ENCODE data around the gene ZNF423. TPM values are rescaled to one million over a fixed set of nuclear protein-coding genes. Genes with fewer than 3 reads are reported as not detected.

The ZNF423 gene
- total and polyA plus RNA-seq, 2 donors = 6.4 to 14.0 TPM

DNA sequence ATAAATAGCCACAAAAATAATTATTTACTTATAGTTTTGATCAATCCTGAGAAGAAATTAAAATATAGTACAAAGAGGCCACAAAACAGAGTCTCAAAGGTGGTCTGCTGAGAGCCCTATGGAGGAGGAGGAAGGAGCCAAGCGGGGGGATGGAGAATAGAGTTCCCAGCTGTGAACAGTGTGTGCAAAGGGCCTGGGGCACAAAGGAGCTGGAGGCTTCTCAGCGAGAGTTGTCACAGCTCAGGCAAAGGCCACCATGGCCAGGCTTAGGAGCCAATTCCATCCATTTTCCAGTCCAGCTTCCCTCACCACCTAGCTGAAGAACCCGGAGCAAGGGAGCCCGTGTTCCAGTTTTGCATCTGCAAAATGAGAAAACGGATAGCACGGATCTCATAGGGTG, 5.4 kb upstream of the ZNF423 start:
- H3K4me3 ChIP-seq (ENCODE audit: low read depth, low read length) = no peak overlapping the region
- no peak for DNase-seq (ENCODE audit: extremely low spot score)
- H3K27ac ChIP-seq (ENCODE audit: low read depth) = no peak overlapping the region
- 95% methylated on average over 6 of the region's 6 CpGs for WGBS
- H3K4me1 ChIP-seq (ENCODE audit: insufficient read depth) = peaks cover 1% of the 10 kb centered on the region
- no peaks in the 10 kb centered on the region for H3K36me3 ChIP-seq (ENCODE audit: insufficient read depth)

DNA sequence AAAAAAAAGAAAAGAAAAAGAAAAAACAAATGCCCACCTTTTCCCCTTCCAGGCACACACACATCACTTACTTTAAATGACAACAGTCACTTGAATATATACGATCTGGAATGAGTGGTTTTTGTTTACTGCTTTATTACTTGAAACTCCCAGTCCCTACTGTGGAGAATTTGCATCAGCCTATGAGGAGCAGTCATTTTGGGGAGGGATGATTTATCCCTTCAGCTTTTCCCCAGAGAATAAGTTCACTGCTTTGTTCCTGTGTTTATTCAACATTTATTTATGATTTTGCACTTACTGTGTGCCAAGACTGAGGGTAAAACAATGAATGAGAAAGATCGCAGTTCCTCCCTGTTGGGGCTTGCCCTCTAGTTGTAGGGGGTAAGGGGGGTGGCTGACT, 4.7 kb upstream of the ZNF423 start:
- no peak overlapping the region for H3K27ac ChIP-seq (ENCODE audit: low read depth)
- no peak overlapping the region for H3K4me3 ChIP-seq (ENCODE audit: low read depth, low read length)
- 52% methylated on average over 2 of the region's 2 CpGs for WGBS
- peaks cover 1% of the 10 kb centered on the region for H3K4me1 ChIP-seq (ENCODE audit: insufficient read depth)
- DNase-seq (ENCODE audit: extremely low spot score) = no peak
- no peaks in the 10 kb centered on the region for H3K36me3 ChIP-seq (ENCODE audit: insufficient read depth)

DNA sequence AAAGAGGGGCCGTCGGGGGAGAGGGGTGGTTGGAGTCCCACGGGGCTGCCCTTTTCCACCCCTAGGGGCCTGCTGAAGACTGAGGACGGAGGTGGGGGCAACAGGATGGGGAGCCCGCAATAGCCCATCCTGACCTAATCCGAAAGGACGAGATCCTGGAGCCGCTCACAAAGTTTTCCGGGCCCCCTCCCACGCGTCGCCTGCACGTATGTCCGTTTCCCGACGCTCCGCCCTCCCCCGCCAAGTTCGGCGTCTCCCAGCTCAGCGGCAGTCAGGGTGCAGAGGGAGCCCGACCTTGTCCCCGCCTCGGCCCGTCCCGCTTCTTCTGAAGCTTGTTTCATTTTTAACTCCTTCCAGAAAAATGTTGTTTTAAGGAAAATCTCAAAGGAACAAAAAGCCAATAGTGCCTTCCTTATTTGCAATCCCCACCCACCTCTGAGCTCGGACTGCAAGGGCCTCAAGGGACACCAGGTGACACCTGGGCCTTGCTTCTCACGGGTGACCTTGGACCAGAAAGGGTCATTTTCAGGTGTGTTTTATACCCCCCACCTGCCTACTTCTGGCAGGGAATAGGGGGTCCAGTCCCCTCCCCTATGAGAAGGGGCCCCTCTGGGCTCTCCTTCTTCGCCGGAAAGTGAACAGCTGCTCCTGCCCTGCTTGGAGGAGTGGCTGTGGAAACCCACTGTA, 3.4 kb upstream of the ZNF423 start:
- Histone ChIP-seq H3K4me3 (ENCODE audit: low read depth, low read length) (peak overlapping the region; percentile 91), H3K36me3 (ENCODE audit: insufficient read depth) (no peaks in the 10 kb centered on the region), H3K4me1 (ENCODE audit: insufficient read depth) (peaks cover 1% of the 10 kb centered on the region), H3K27ac (ENCODE audit: low read depth) (peak overlapping the region; percentile 82)
- no peak for DNase-seq (ENCODE audit: extremely low spot score)
- 7% methylated on average over 30 of the region's 30 CpGs for WGBS

DNA sequence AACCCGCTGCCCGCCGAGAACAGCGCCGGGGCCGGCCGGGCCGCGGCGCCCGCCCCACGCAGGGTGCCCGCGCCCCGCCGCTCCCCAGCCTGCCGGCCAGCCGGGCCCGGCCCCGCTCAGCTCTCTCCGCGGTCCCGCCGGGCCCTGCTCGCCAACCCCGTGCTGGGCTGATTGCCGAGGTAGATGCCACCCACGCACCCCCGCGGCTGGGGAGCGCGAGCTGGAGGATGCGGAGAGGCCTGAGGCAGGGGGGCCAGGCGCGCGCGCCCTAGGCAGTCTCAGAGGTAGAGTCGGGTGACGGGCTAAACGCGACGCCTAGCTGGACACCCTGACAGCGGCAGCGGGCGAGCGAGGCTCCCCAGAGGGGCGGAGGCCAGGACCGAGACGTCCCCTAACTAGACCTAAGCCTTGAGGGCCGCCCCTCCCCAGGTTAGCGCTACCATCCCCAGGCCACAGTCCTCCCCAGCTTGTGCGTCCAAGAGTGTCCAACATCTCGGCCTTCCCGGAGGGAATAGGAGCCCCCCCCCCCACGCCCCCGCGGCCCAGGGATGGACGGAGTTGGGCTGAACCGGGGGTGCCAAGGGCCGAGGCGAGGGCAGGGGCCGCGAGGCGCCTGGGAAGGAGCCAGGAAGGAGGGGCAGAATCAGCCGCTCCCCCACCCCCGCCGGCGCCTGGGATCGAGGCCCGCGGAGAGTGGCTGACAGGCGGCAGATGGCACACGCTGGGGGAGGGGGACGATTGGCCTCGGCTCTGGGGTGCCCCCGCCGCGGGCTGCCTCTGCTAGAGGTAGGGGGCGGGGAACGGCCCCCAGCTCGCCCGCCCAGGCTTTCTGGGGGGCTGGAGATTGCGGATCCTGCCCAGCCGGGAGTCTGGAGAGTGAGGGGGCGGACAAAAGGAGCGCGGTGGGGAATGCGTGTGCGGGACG, 2.5 kb upstream of the ZNF423 start:
- H3K4me3 ChIP-seq (ENCODE audit: low read depth, low read length) = peak overlapping the region; percentile 91
- no peak for DNase-seq (ENCODE audit: extremely low spot score)
- peaks cover 1% of the 10 kb centered on the region for H3K4me1 ChIP-seq (ENCODE audit: insufficient read depth)
- no peaks in the 10 kb centered on the region for H3K36me3 ChIP-seq (ENCODE audit: insufficient read depth)
- peak overlapping the region; percentile 82 for H3K27ac ChIP-seq (ENCODE audit: low read depth)
- WGBS = 1% methylated on average over 90 of the region's 90 CpGs

DNA sequence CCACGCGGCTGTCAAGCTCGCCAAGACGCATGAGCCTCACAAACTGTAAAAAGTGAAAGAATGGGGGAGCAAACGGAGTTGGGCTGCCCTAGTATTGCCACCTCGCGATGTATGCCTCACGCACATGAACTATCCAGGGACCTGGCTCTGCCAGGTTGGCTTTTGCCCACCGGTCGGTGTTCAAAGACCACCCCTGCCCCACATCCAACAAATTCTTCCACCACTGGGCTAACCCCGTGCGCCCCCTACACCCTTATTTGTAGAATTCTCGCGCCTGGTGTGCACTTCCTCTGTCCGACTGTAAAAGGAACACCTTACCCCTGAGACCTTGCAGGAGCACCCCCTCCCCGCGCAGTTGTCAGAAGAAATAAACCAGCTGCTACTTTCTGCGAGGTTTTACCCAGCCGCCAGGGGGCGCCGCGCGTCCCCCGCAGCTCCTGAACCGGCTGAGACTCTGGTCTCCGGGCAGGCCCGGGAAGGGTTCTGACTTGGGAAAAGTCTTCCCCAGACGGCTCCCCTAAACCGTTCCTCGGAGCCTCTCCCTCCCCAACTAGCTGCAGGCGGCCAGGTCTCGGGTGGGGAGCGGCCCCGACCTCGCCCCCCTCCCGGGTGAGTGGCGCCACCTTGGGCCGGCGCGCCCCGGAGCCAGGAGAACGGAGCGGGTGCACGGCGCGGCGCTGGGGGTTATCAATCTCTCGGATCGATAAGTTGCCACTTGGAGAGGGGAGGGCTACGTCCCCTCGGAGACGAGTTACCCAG, 1.7 kb upstream of the ZNF423 start:
- no peak for DNase-seq (ENCODE audit: extremely low spot score)
- WGBS = under 1% methylated on average over 52 of the region's 52 CpGs

GRCh38 chr16:49856672-49857330, 889 bp upstream of the ZNF423 start:
- H3K36me3 ChIP-seq (ENCODE audit: insufficient read depth) = no peaks in the 10 kb centered on the region
- peaks cover 1% of the 10 kb centered on the region for H3K4me1 ChIP-seq (ENCODE audit: insufficient read depth)
- peak overlapping the region; percentile 61 for H3K27ac ChIP-seq (ENCODE audit: low read depth)
- DNase-seq (ENCODE audit: extremely low spot score) = no peak
- WGBS = under 1% methylated on average over 85 of the region's 86 CpGs
- peak overlapping the region; percentile 91 for H3K4me3 ChIP-seq (ENCODE audit: low read depth, low read length)

More for the DNA sequence above, 1.7 kb upstream of the ZNF423 start:
- no peaks in the 10 kb centered on the region for H3K36me3 ChIP-seq (ENCODE audit: insufficient read depth)
- H3K27ac ChIP-seq (ENCODE audit: low read depth) = peak overlapping the region; percentile 82
- peaks cover 1% of the 10 kb centered on the region for H3K4me1 ChIP-seq (ENCODE audit: insufficient read depth)
- H3K4me3 ChIP-seq (ENCODE audit: low read depth, low read length) = peak overlapping the region; percentile 91

- under 1% methylated on average over 72 of the region's 75 CpGs for WGBS
- Histone ChIP-seq H3K36me3 (ENCODE audit: insufficient read depth) (no peaks in the 10 kb centered on the region), H3K4me1 (ENCODE audit: insufficient read depth) (peaks cover 1% of the 10 kb centered on the region), H3K4me3 (ENCODE audit: low read depth, low read length) (peak overlapping the region; percentile 91), H3K27ac (ENCODE audit: low read depth) (peak overlapping the region; percentile 93)
- no peak for DNase-seq (ENCODE audit: extremely low spot score)
Measured at GRCh38 chr16:49855280-49855821, 561 bp downstream of the ZNF423 start.

GRCh38 chr16:49854796-49855203, 1.1 kb downstream of the ZNF423 start:
- H3K36me3 ChIP-seq (ENCODE audit: insufficient read depth) = no peaks in the 10 kb centered on the region
- peak overlapping the region; percentile 91 for H3K4me3 ChIP-seq (ENCODE audit: low read depth, low read length)
- WGBS = 2% methylated on average over 45 of the region's 45 CpGs
- no peak for DNase-seq (ENCODE audit: extremely low spot score)
- peaks cover 1% of the 10 kb centered on the region for H3K4me1 ChIP-seq (ENCODE audit: insufficient read depth)
- H3K27ac ChIP-seq (ENCODE audit: low read depth) = peak overlapping the region; percentile 93

DNA sequence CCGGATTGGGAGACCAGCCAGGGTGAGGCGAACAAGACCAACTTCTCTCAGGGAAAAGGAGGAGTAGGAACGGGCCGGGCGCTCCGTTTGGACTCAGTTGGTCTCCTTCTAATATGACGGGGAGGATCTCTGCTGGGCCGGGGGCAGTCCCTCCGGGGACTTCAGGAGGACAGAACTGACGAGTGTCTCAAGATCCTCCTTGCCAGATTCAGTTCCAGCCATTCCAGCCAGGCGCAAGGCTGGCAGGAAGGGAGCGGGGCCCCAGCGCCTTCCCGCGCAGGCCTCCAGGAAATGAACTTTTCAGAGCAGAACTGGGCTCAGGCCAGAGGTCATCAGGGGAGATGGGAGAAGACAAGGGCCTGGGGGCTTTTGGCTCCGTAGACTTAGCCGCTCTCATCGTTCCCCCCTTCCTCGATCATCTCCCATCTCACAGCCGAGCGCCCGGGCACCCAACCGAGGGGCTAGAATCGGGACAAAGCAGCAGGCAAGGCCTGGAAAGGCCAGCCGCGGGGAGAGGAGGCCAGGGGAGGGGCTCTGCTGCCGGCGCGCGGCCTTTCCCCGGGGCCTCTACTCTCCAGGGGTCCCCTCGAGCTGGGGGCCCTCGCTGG, 1.6 kb downstream of the ZNF423 start:
- no peak for DNase-seq (ENCODE audit: extremely low spot score)
- Histone ChIP-seq H3K36me3 (ENCODE audit: insufficient read depth) (no peaks in the 10 kb centered on the region), H3K4me1 (ENCODE audit: insufficient read depth) (peaks cover 1% of the 10 kb centered on the region), H3K4me3 (ENCODE audit: low read depth, low read length) (peak overlapping the region; percentile 91), H3K27ac (ENCODE audit: low read depth) (peak overlapping the region; percentile 93)
- WGBS = 18% methylated on average over 33 of the region's 33 CpGs

DNA sequence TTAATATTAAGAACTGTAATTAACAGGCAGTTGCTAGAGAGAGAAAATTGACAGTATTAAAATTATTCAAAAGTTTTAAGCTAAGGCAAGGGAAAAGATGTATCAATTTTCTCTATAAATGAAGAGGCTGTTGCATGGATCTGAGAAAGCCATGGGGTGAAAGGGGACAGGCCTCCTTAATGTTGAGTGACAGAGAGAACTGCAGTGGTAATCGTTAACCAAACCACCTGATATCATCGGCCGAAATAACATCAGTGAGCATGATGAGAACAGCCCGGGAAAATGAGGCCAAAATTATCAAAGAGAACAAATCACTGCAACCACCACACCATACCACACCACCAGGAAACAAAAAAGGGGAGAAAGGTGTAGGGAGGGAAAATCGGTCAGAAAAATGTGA, 3.6 kb downstream of the ZNF423 start:
- no peak for DNase-seq (ENCODE audit: extremely low spot score)
- Histone ChIP-seq H3K4me3 (ENCODE audit: low read depth, low read length) (no peak overlapping the region), H3K36me3 (ENCODE audit: insufficient read depth) (no peaks in the 10 kb centered on the region), H3K4me1 (ENCODE audit: insufficient read depth) (no peaks in the 10 kb centered on the region), H3K27ac (ENCODE audit: low read depth) (no peak overlapping the region)
- 76% methylated on average over 5 of the region's 5 CpGs for WGBS

- H3K36me3 ChIP-seq (ENCODE audit: insufficient read depth) = no peaks in the 10 kb centered on the region
- H3K4me1 ChIP-seq (ENCODE audit: insufficient read depth) = no peaks in the 10 kb centered on the region
- H3K4me3 ChIP-seq (ENCODE audit: low read depth, low read length) = no peak overlapping the region
- WGBS = 48% methylated on average over 5 of the region's 5 CpGs
- no peak for DNase-seq (ENCODE audit: extremely low spot score)
- H3K27ac ChIP-seq (ENCODE audit: low read depth) = no peak overlapping the region
Measured at GRCh38 chr16:49851468-49851787, 4.5 kb downstream of the ZNF423 start.

DNA sequence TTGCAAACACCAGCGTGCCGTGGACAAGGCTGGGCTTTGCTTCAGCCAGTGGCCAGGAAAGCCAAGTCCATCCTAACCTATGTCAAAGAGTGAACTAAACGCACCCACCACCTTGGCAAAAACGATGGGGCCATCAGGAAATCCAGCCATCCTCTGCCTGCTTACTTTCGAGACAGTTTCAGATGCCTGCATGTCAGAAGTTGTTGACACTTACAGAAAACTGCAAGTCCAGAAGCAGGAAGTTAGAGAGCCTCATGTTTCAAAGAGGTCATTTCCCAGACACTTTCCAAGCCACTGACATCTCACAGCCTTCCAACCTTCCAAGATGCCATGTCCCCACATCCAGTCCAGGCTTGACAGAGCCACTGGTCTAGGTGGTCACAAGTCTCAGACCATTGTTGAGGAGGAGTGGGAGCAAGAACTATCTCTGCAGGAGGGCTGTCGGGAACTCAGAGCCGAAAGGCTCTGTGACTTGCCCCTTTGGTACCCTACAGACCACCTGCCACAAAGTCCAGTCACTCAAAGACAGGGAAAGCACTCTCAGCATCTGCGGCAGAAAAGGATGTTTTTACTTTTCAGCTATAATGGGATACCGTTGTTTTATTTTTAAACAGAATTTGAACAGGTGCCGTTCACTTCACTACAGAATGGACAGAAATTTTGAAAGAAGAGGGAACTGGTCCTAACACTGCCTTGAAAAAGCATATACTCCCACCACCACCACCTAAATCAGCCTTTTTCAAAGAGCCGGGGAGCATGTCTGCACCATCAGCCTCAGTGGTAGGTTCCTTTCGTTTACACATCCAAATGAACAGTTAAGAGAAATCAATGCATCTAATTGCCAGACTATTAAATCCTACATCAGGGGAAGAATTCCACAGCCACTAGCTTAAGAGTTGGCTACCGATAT, 5.1 kb downstream of the ZNF423 start:
- Histone ChIP-seq H3K4me3 (ENCODE audit: low read depth, low read length) (no peak overlapping the region), H3K36me3 (ENCODE audit: insufficient read depth) (no peaks in the 10 kb centered on the region), H3K27ac (ENCODE audit: low read depth) (no peak overlapping the region), H3K4me1 (ENCODE audit: insufficient read depth) (no peaks in the 10 kb centered on the region)
- WGBS = 66% methylated on average over 13 of the region's 13 CpGs
- DNase-seq (ENCODE audit: extremely low spot score) = no peak

Measured in urinary bladder (tissue), 4 donors.